Neural cell (in vitro differentiated cells): ENCODE results near the gene SOS1. TPM values are rescaled to one million over a fixed set of nuclear protein-coding genes. Genes with fewer than 3 reads are reported as not detected.

Source experiments
- H2AFZ ChIP-seq: fragments of 200-600, 300-800 bp; sonication (generic), shearing (Covaris generic); 2 replicates; pipeline ENCODE4 v1.6.0; 2014; ENCODE audit warnings: low read depth, mild to moderate bottlenecking, antibody characterized with exemption, low read length, moderate library complexity
- H3F3A ChIP-seq: fragments of 200-600 bp; shearing (Covaris generic); 2 replicates; pipeline ENCODE4 v1.6.1; 2016; ENCODE audit warnings: mild to moderate bottlenecking, moderate library complexity, mixed read lengths, antibody characterized with exemption, low read length; ENCODE audit not compliant: insufficient read depth, poor library complexity, severe bottlenecking
- H3K27ac ChIP-seq: fragments of 200-600, 300-800 bp; sonication (generic), shearing (Covaris generic); 2 replicates; pipeline ENCODE4 v1.5.1; 2014; ENCODE audit warnings: mild to moderate bottlenecking, low read length, moderate library complexity
- H3K27me3 ChIP-seq: fragments of 300-800, 200-600 bp; sonication (generic), shearing (Covaris generic); 2 replicates; pipeline ENCODE4 v1.6.0; 2014; ENCODE audit warnings: mild to moderate bottlenecking, low read depth, low read length, moderate library complexity; ENCODE audit not compliant: insufficient read depth
- H3K36me3 ChIP-seq: fragments of 300-800, 200-600 bp; sonication (generic), shearing (Covaris generic); 2 replicates; pipeline ENCODE4 v1.5.1; 2014; ENCODE audit warnings: mild to moderate bottlenecking, antibody characterized with exemption, low read length, moderate library complexity; ENCODE audit not compliant: insufficient read depth
- H3K4me2 ChIP-seq: fragments of 300-800, 200-600 bp; sonication (generic), shearing (Covaris generic); 2 replicates; pipeline ENCODE4 v1.6.0; 2014; ENCODE audit warnings: mild to moderate bottlenecking, low read length
- H3K4me3 ChIP-seq: fragments of 300-800, 200-600 bp; sonication (generic), shearing (Covaris generic); 2 replicates; pipeline ENCODE4 v1.5.1; 2014; ENCODE audit warnings: mild to moderate bottlenecking, low read length, moderate library complexity
- H3K79me2 ChIP-seq: fragments of 200-600 bp; shearing (Covaris generic); replicated peaks from 2 replicates; pipeline ENCODE4 v1.6.0; 2014; ENCODE audit warnings: mild to moderate bottlenecking, low read length, moderate library complexity; ENCODE audit not compliant: insufficient read depth
- H3K9ac ChIP-seq: fragments of 300-800, 200-600 bp; sonication (generic), shearing (Covaris generic); 2 replicates; pipeline ENCODE4 v1.6.1; 2016; ENCODE audit warnings: mild to moderate bottlenecking, low read length, mixed read lengths
- H3K9me2 ChIP-seq: fragments of 200-600 bp; shearing (Covaris generic); 2 replicates; pipeline ENCODE4 v1.6.1; 2016; ENCODE audit warnings: mild to moderate bottlenecking, low read length, mixed read lengths; ENCODE audit not compliant: insufficient read depth
- H3K9me3 ChIP-seq: fragments of 200-600, 300-800 bp; sonication (generic), shearing (Covaris generic); 2 replicates; pipeline ENCODE4 v1.6.1; 2016; ENCODE audit warnings: mild to moderate bottlenecking, mixed run types, low read length, moderate library complexity, mixed read lengths
- H4K20me1 ChIP-seq: fragments of 200-600 bp; shearing (Covaris generic); 2 replicates; pipeline ENCODE4 v1.6.1; 2016; ENCODE audit warnings: mild to moderate bottlenecking, mixed run types; ENCODE audit not compliant: insufficient read depth
- EP300 ChIP-seq: fragments of 450-650 bp; conservative IDR thresholded peaks from 2 replicates; pipeline ENCODE4 v1.6.1; 2014; ENCODE audit warnings: antibody characterized with exemption, mild to moderate bottlenecking, moderate library complexity; ENCODE audit not compliant: poor library complexity, severe bottlenecking
- EZH2 ChIP-seq: fragments of 200-600, 300-800 bp; shearing (Covaris generic), sonication (generic); IDR thresholded peaks from 2 replicates; pipeline ENCODE4 v1.6.1; 2014; ENCODE audit warnings: antibody characterized with exemption, low read length, borderline replicate concordance, mild to moderate bottlenecking; ENCODE audit not compliant: insufficient read depth, poor library complexity, severe bottlenecking
- MXI1 ChIP-seq: fragments of 450-650 bp; conservative IDR thresholded peaks from 2 replicates; pipeline ENCODE4 v1.6.1; 2014; ENCODE audit warnings: antibody characterized with exemption, mild to moderate bottlenecking; ENCODE audit not compliant: poor library complexity, severe bottlenecking
- POLR2AphosphoS5 ChIP-seq: IDR thresholded peaks from 2 replicates; pipeline ENCODE4 v1.6.1; 2012
- RAD21 ChIP-seq: fragments of 450-650 bp; conservative IDR thresholded peaks from 2 replicates; pipeline ENCODE4 v1.6.1; 2014; ENCODE audit warnings: antibody characterized with exemption, mild to moderate bottlenecking, moderate library complexity
- SMC3 ChIP-seq: fragments of 450-650 bp; conservative IDR thresholded peaks from 2 replicates; pipeline ENCODE4 v1.6.1; 2014; ENCODE audit warnings: antibody characterized with exemption, mild to moderate bottlenecking, moderate library complexity; ENCODE audit not compliant: poor library complexity
- TAF1 ChIP-seq: IDR thresholded peaks from 2 replicates; pipeline ENCODE4 v1.6.1; 2012; ENCODE audit warnings: low read depth
- polyA plus RNA-seq: library from polyadenylated mRNA; depleted of rRNA; stranded (reverse); fragments of >200 nt; gene quantifications from 2 replicates; pipeline ENCODE4 v1.2.3, GENCODE V29; 2014
- TF ChIP-seq, protein P1 (sequence below): IDR thresholded peaks from 2 replicates; pipeline ENCODE4 v1.6.1; 2012; ENCODE audit warnings: borderline replicate concordance
- TF ChIP-seq, protein P2 (sequence below): fragments of 450-650 bp; IDR thresholded peaks from 2 replicates; pipeline ENCODE4 v1.5.1; 2014; ENCODE audit warnings: antibody characterized with exemption, mild to moderate bottlenecking, moderate library complexity; ENCODE audit not compliant: poor library complexity, severe bottlenecking

SOS1 gene
- polyA plus RNA-seq, 1 donor from 2014 or later = 19.0 TPM

DNA sequence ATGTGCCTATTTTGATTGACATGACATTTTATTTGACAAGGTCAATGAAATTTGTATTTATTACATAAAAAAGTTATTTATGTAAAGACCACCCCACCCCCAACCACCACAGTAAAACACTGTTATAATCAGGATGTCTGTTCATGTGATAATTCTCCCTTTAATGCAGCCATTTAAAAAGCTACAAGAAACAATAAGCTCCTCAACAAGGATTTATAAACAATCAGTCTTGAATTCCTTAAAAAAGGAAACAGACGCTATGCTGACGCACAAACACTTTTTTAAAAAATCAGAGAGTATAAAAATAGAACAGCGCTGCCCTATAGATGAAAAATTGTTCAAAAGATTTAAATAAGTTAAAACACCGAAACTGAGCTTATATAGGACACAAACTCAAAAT is 102.2 kb downstream of the SOS1 start:
- H3F3A ChIP-seq = no peaks in the 10 kb centered on the region
- H3K9ac ChIP-seq = no peak overlapping the region
- no peaks in the 10 kb centered on the region for H3K27me3 ChIP-seq
- H3K9me3 ChIP-seq = no peaks in the 10 kb centered on the region
- H3K79me2 ChIP-seq = no peaks in the 10 kb centered on the region
- H3K9me2 ChIP-seq = no peaks in the 10 kb centered on the region
- H4K20me1 ChIP-seq = no peaks in the 10 kb centered on the region
- H3K27ac ChIP-seq = no peak overlapping the region
- no peak overlapping the region for H2AFZ ChIP-seq
- H3K36me3 ChIP-seq = no peaks in the 10 kb centered on the region
- no peak overlapping the region for H3K4me2 ChIP-seq
- no peak overlapping the region for H3K4me3 ChIP-seq
- TF ChIP-seq TAF1 (no peak), MXI1 (no peak), POLR2AphosphoS5 (no peak), SMC3 (no peak)
- TF ChIP-seq, protein P1, sequence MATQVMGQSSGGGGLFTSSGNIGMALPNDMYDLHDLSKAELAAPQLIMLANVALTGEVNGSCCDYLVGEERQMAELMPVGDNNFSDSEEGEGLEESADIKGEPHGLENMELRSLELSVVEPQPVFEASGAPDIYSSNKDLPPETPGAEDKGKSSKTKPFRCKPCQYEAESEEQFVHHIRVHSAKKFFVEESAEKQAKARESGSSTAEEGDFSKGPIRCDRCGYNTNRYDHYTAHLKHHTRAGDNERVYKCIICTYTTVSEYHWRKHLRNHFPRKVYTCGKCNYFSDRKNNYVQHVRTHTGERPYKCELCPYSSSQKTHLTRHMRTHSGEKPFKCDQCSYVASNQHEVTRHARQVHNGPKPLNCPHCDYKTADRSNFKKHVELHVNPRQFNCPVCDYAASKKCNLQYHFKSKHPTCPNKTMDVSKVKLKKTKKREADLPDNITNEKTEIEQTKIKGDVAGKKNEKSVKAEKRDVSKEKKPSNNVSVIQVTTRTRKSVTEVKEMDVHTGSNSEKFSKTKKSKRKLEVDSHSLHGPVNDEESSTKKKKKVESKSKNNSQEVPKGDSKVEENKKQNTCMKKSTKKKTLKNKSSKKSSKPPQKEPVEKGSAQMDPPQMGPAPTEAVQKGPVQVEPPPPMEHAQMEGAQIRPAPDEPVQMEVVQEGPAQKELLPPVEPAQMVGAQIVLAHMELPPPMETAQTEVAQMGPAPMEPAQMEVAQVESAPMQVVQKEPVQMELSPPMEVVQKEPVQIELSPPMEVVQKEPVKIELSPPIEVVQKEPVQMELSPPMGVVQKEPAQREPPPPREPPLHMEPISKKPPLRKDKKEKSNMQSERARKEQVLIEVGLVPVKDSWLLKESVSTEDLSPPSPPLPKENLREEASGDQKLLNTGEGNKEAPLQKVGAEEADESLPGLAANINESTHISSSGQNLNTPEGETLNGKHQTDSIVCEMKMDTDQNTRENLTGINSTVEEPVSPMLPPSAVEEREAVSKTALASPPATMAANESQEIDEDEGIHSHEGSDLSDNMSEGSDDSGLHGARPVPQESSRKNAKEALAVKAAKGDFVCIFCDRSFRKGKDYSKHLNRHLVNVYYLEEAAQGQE = no peak

GRCh38 chr2:39017334-39017733 is 103.5 kb downstream of the SOS1 start:
- H3K9me3 ChIP-seq = no peaks in the 10 kb centered on the region
- TF ChIP-seq SMC3 (no peak), TAF1 (no peak), MXI1 (no peak), RAD21 (no peak), POLR2AphosphoS5 (no peak)
- H3K9me2 ChIP-seq = no peaks in the 10 kb centered on the region
- no peaks in the 10 kb centered on the region for H3K27me3 ChIP-seq
- H3K79me2 ChIP-seq = no peaks in the 10 kb centered on the region
- H3K27ac ChIP-seq = no peak overlapping the region
- no peak overlapping the region for H3K4me3 ChIP-seq
- no peak overlapping the region for H3K9ac ChIP-seq
- H2AFZ ChIP-seq = no peak overlapping the region
- no peaks in the 10 kb centered on the region for H4K20me1 ChIP-seq
- H3K4me2 ChIP-seq = no peak overlapping the region
- peaks cover 11% of the 10 kb centered on the region for H3K36me3 ChIP-seq
- H3F3A ChIP-seq = no peaks in the 10 kb centered on the region

DNA sequence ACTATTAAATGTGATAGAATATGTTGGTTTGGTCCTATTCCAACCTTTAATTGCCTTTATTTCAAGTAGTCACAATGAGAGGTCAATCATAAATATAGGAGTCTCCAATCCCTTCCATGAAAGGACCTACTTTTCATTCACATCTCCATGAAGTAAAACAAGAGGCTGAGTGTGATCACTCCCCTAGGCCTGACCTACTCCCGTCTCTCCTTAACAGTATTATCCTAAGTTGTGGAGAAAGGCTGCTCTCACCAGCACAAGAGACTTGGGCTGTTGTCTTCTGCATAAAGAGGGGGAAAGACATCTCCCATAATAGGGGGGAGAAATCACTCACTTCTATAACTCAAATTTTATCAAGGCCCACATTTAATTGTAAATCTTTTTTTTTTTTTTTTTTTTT is 105.4 kb downstream of the SOS1 start:
- Histone ChIP-seq H3K27me3 (no peaks in the 10 kb centered on the region), H3K79me2 (no peaks in the 10 kb centered on the region), H4K20me1 (no peaks in the 10 kb centered on the region), H3K27ac (no peak overlapping the region), H3K9ac (no peak overlapping the region), H3K4me3 (no peak overlapping the region), H3K9me3 (no peaks in the 10 kb centered on the region), H2AFZ (no peak overlapping the region), H3K9me2 (no peaks in the 10 kb centered on the region), H3F3A (no peaks in the 10 kb centered on the region), H3K36me3 (peaks cover 11% of the 10 kb centered on the region), H3K4me2 (no peak overlapping the region)
- TF ChIP-seq EP300 (no peak), SMC3 (no peak), EZH2 (no peak), TAF1 (no peak), RAD21 (no peak), POLR2AphosphoS5 (no peak), MXI1 (no peak)
- TF ChIP-seq, protein P2, sequence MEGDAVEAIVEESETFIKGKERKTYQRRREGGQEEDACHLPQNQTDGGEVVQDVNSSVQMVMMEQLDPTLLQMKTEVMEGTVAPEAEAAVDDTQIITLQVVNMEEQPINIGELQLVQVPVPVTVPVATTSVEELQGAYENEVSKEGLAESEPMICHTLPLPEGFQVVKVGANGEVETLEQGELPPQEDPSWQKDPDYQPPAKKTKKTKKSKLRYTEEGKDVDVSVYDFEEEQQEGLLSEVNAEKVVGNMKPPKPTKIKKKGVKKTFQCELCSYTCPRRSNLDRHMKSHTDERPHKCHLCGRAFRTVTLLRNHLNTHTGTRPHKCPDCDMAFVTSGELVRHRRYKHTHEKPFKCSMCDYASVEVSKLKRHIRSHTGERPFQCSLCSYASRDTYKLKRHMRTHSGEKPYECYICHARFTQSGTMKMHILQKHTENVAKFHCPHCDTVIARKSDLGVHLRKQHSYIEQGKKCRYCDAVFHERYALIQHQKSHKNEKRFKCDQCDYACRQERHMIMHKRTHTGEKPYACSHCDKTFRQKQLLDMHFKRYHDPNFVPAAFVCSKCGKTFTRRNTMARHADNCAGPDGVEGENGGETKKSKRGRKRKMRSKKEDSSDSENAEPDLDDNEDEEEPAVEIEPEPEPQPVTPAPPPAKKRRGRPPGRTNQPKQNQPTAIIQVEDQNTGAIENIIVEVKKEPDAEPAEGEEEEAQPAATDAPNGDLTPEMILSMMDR = no peak
- TF ChIP-seq, protein P1 = no peak
